A549 (cell line): ENCODE results near the gene PTPRD. TPM values are rescaled to one million over a fixed set of nuclear protein-coding genes. Genes with fewer than 3 reads are reported as not detected.

Source experiments
- ATAC-seq, 2 experiments: fragments of 200-7000 bp in 1 of 2; fragments of >200 bp in 1 of 2; cut with Nextera tagmentation in 1 of 2; cut with Tn5 transposase in 1 of 2; 3 replicates each; pipeline versions ENCODE4 v1.8.0 to v1.9.1; 2018 to 2020; ENCODE audit warnings: mild to moderate bottlenecking in 1 of 2, moderate library complexity in 1 of 2
- CTCF ChIA-PET: fragments of 300-600 bp; sonication (Branson Sonifier 250); formaldehyde crosslinking; extraction: SDS; loops from one replicate; lab custom pipeline; 2021; ENCODE audit warnings: antibody characterized with exemption, inconsistent platforms; lab: Yijun Ruan, JAX
- POLR2A ChIA-PET: fragments of 350-600 bp; formaldehyde crosslinking; extraction: SDS; loops from one replicate; lab custom pipeline; 2021; ENCODE audit warnings: antibody characterized with exemption, inconsistent platforms; lab: Yijun Ruan, JAX
- DNase-seq, 2 experiments: peaks; one replicate each; pipeline versions ENCODE4 v3.0.0 to v3.0.0-alpha.2; 2011 to 2016; ENCODE audit warnings: low read depth in 1 of 2, low spot score in 1 of 2
- FAIRE-seq: peaks from 2 replicates; lab custom pipeline; 2011; peaks lifted over from hg19 to GRCh38; lab: Jason Lieb, UNC
- H3K27ac ChIP-seq, 2 experiments: fragments of >200 bp; sonication (Bioruptor Twin); formaldehyde crosslinking; 3 replicates each; pipeline ENCODE4 v1.5.1; 2016 to 2017
- H3K4me1 ChIP-seq: fragments of >200 bp; sonication (Bioruptor Twin); formaldehyde crosslinking; 3 replicates; pipeline ENCODE4 v1.6.1; 2016
- H3K4me2 ChIP-seq: fragments of >200 bp; sonication (Bioruptor Twin); formaldehyde crosslinking; 3 replicates; pipeline ENCODE4 v1.6.1; 2016
- H3K4me3 ChIP-seq: fragments of >200 bp; sonication (Bioruptor Twin); formaldehyde crosslinking; 3 replicates; pipeline ENCODE4 v1.5.1; 2016
- H3K9me3 ChIP-seq: fragments of >200 bp; sonication (Bioruptor Twin); formaldehyde crosslinking; 3 replicates; pipeline ENCODE4 v1.6.1; 2016
- BHLHE40 ChIP-seq: IDR thresholded peaks from 2 replicates; pipeline ENCODE4 v1.6.1; 2012; ENCODE audit warnings: low read depth, low read length, inconsistent platforms
- CEBPB ChIP-seq, 2 experiments: fragments of >200 bp in 1 of 2; sonication (Bioruptor Twin) in 1 of 2; formaldehyde crosslinking in 1 of 2; IDR thresholded peaks; 2 replicates each; pipeline ENCODE4 v1.6.1; 2012 to 2016
- CHD2 ChIP-seq: fragments of 150-350 bp; IDR thresholded peaks from 2 replicates; pipeline ENCODE4 v1.6.1; 2014; ENCODE audit warnings: low read length; ENCODE audit not compliant: partially characterized antibody
- FOSB ChIP-seq: fragments of 250-450 bp; sonication (Bioruptor Pico); IDR thresholded peaks from 2 replicates; pipeline ENCODE4 v1.5.0; 2020; ENCODE audit warnings: mild to moderate bottlenecking, moderate library complexity
- FOSL2 ChIP-seq, 2 experiments: fragments of 450-650 bp in 1 of 2; fragments of >200 bp in 1 of 2; sonication (Bioruptor Twin) in 1 of 2; formaldehyde crosslinking; IDR thresholded peaks; 2 replicates each; pipeline versions ENCODE4 v1.5.0 to v1.6.1; 2016 to 2020; ENCODE audit warnings: mild to moderate bottlenecking in 1 of 2, moderate library complexity in 1 of 2
- GATA3 ChIP-seq: IDR thresholded peaks from 2 replicates; pipeline ENCODE4 v1.6.1; 2012; ENCODE audit warnings: borderline replicate concordance
- HOXA7 ChIP-seq: fragments of 250-450 bp; sonication (Bioruptor Pico); IDR thresholded peaks from 2 replicates; pipeline ENCODE4 v1.5.0; 2020; ENCODE audit warnings: mild to moderate bottlenecking, moderate library complexity
- JUNB ChIP-seq: fragments of >200 bp; sonication (Bioruptor Twin); formaldehyde crosslinking; IDR thresholded peaks from 2 replicates; pipeline ENCODE4 v1.6.1; 2016
- MAFK ChIP-seq: fragments of 450-650 bp; IDR thresholded peaks from 2 replicates; pipeline ENCODE4 v1.6.1; 2014; ENCODE audit not compliant: partially characterized antibody
- MAZ ChIP-seq: fragments of 150-350 bp; IDR thresholded peaks from 2 replicates; pipeline ENCODE4 v1.6.1; 2014; ENCODE audit warnings: antibody characterized with exemption, low read depth, low read length, borderline replicate concordance
- MYC ChIP-seq: IDR thresholded peaks from 2 replicates; pipeline ENCODE4 v1.6.1; 2012; ENCODE audit warnings: mild to moderate bottlenecking, inconsistent platforms, low read length, improper control_type of control experiment, borderline replicate concordance
- NFE2L2 ChIP-seq: fragments of 150-350 bp; conservative IDR thresholded peaks from 2 replicates; pipeline ENCODE4 v1.6.1; 2014; ENCODE audit warnings: low read length
- NPAS2 ChIP-seq: fragments of 250-450 bp; sonication (Bioruptor Pico); IDR thresholded peaks from 2 replicates; pipeline ENCODE4 v1.8.0; 2022; ENCODE audit warnings: mild to moderate bottlenecking, moderate library complexity, borderline replicate concordance
- PHF8 ChIP-seq: fragments of 200-600 bp; sonication (generic); IDR thresholded peaks from 2 replicates; pipeline ENCODE4 v1.6.1; 2016; ENCODE audit warnings: low read depth, mild to moderate bottlenecking, antibody characterized with exemption, moderate library complexity, borderline replicate concordance
- POLR2AphosphoS2 ChIP-seq: conservative IDR thresholded peaks from 2 replicates; pipeline ENCODE4 v1.6.1; 2012; ENCODE audit warnings: low read length, improper control_type of control experiment, inconsistent platforms
- RCOR1 ChIP-seq: fragments of 150-350 bp; IDR thresholded peaks from 2 replicates; pipeline ENCODE4 v1.6.1; 2014; ENCODE audit warnings: antibody characterized with exemption, low read length, low read depth
- REST ChIP-seq: fragments of 200-600 bp; sonication (generic); IDR thresholded peaks from 2 replicates; pipeline ENCODE4 v1.6.1; 2016; ENCODE audit warnings: antibody characterized with exemption, mild to moderate bottlenecking, moderate library complexity
- RFX5 ChIP-seq: fragments of 450-650 bp; IDR thresholded peaks from 2 replicates; pipeline ENCODE4 v1.7.1; 2014; ENCODE audit warnings: antibody characterized with exemption, mild to moderate bottlenecking, moderate library complexity
- RNF2 ChIP-seq: fragments of 200-600 bp; sonication (generic); IDR thresholded peaks from 2 replicates; pipeline ENCODE4 v1.6.1; 2016; ENCODE audit warnings: low read depth, mild to moderate bottlenecking, antibody characterized with exemption, moderate library complexity, borderline replicate concordance
- SMC3 ChIP-seq: fragments of >200 bp; sonication (Bioruptor Twin); formaldehyde crosslinking; IDR thresholded peaks from 3 replicates; pipeline ENCODE4 v1.6.1; 2018; ENCODE audit warnings: inconsistent platforms
- ZNF302 ChIP-seq: fragments of 250-450 bp; sonication (Bioruptor Pico); IDR thresholded peaks from 2 replicates; pipeline ENCODE4 v1.9.0; 2021; ENCODE audit warnings: inconsistent platforms, mild to moderate bottlenecking, moderate library complexity
- ZSCAN20 ChIP-seq: fragments of 250-450 bp; sonication (Bioruptor Pico); IDR thresholded peaks from 2 replicates; pipeline ENCODE4 v1.8.0; 2022; ENCODE audit warnings: mild to moderate bottlenecking, moderate library complexity
- WGBS: methylation state at CpG from one replicate; pipeline ENCODE4 v1.1.6; 2017; ENCODE audit errors: missing lambda C conversion rate; 5-methylcytosine and 5-hydroxymethylcytosine counted together
- polyA plus RNA-seq, 4 experiments: library from polyadenylated mRNA; depleted of rRNA in 3 of 4; stranded (reverse); fragments of >200 nt; fragmentation: RNase III in 1 of 4; extraction: RNeasy Plus Mini Kit Qiagen cat#74134 plus additional on column Dnase treatment in 1 of 4; gene quantifications; 2 replicates in 3 of 4; 3 replicates in 1 of 4; pipeline ENCODE4 v1.2.3, GENCODE V29; 2011 to 2017
- TF ChIP-seq, protein P1 (sequence below): fragments of 250-450 bp; sonication (Bioruptor Pico); IDR thresholded peaks from 2 replicates; pipeline ENCODE4 v1.5.0; 2020; ENCODE audit warnings: low read depth, mild to moderate bottlenecking, moderate library complexity
- TF ChIP-seq, protein P2 (sequence below): IDR thresholded peaks from 2 replicates; pipeline ENCODE4 v1.6.1; 2012; ENCODE audit warnings: low read depth, borderline replicate concordance

The PTPRD gene
- polyA plus RNA-seq, 2 of the 4 experiments (the other 2 are of a cell fraction), result 0.39 to 1.3 TPM

GRCh38 chr9:8553444-8553843 is 2059.4 kb downstream of the PTPRD start:
- no peak for TF ChIP-seq ZSCAN20 (CRISPR knock-in tag)
- no peak for TF ChIP-seq CEBPB (IDR thresholded peaks at IDR 0.05)
- TF ChIP-seq NFE2L2, result 0 out of 2 replicates have a peak, but pooled peaks have one; percentile 10
- TF ChIP-seq GATA3, result no peak
- peak; percentile 47 for TF ChIP-seq MAFK
- no peak for ATAC-seq
- Histone ChIP-seq H3K27ac (no peak overlapping the region), H3K4me1 (no peaks in the 10 kb centered on the region), H3K4me3 (no peak overlapping the region), H3K4me2 (no peak overlapping the region), H3K9me3 (no peaks in the 10 kb centered on the region)
- CTCF ChIA-PET, result no interaction called here
- WGBS, result 29% methylated on average over 4 of the region's 4 CpGs
- no peak for FAIRE-seq
- no peak for DNase-seq
- POLR2A ChIA-PET, result no interaction called here

DNA sequence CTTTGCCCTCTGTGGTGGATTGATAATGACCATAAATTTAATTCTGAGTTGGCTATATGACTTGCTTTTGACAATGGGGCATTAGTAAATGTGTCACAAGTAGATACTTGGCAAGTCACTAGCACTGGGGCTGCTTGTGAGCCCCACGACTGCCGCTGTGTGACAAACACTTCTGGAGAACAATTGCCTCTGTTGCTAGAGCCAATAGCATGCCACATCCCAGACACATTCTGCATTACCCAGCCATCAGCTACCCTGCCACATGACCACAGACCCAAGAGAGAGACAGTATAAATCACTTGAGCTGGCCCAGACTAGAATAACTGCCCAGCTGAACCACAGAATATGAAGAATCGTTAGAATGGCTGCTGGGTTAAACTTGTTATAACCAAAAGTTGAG is 2060.1 kb downstream of the PTPRD start:
- POLR2A ChIA-PET, result no interaction called here
- no peak for DNase-seq
- H3K4me2 ChIP-seq, result no peak overlapping the region
- CTCF ChIA-PET, result no interaction called here
- 39% methylated on average over 3 of the region's 3 CpGs for WGBS
- H3K4me3 ChIP-seq, result no peak overlapping the region
- no peak overlapping the region for H3K27ac ChIP-seq
- H3K4me1 ChIP-seq, result no peaks in the 10 kb centered on the region
- TF ChIP-seq GATA3 (no peak), ZNF302 (no peak), RNF2 (no peak), HOXA7 (CRISPR knock-in tag) (no peak), MYC (no peak), NPAS2 (no peak), POLR2AphosphoS2 (no peak), RCOR1 (no peak), PHF8 (no peak), BHLHE40 (no peak), MAZ (no peak), CHD2 (no peak), FOSB (CRISPR knock-in tag) (no peak), NFE2L2 (no peak)
- TF ChIP-seq, protein P1, sequence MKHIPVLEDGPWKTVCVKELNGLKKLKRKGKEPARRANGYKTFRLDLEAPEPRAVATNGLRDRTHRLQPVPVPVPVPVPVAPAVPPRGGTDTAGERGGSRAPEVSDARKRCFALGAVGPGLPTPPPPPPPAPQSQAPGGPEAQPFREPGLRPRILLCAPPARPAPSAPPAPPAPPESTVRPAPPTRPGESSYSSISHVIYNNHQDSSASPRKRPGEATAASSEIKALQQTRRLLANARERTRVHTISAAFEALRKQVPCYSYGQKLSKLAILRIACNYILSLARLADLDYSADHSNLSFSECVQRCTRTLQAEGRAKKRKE (CRISPR knock-in tag), result no peak
- H3K9me3 ChIP-seq, result no peaks in the 10 kb centered on the region
- FAIRE-seq, result no peak
- no peak for ATAC-seq

GRCh38 chr9:8549214-8549613 is 2063.6 kb downstream of the PTPRD start:
- DNase-seq, result no peak
- ChIA-PET CTCF (no interaction called here), POLR2A (no interaction called here)
- H3K4me3 ChIP-seq, result no peak overlapping the region
- no peaks in the 10 kb centered on the region for H3K4me1 ChIP-seq
- no peak for TF ChIP-seq NFE2L2
- no peak for TF ChIP-seq GATA3
- no peak for TF ChIP-seq JUNB
- TF ChIP-seq CEBPB (IDR thresholded peaks at IDR 0.05), result no peak
- no peak for TF ChIP-seq PHF8
- no peak for TF ChIP-seq FOSL2 (IDR thresholded peaks at IDR 0.05)
- TF ChIP-seq FOSL2 (CRISPR knock-in tag; IDR thresholded peaks at IDR 0.05), result no peak
- TF ChIP-seq RFX5, result no peak
- no peak for TF ChIP-seq SMC3
- TF ChIP-seq, protein P2, sequence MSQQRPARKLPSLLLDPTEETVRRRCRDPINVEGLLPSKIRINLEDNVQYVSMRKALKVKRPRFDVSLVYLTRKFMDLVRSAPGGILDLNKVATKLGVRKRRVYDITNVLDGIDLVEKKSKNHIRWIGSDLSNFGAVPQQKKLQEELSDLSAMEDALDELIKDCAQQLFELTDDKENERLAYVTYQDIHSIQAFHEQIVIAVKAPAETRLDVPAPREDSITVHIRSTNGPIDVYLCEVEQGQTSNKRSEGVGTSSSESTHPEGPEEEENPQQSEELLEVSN, result no peak
- TF ChIP-seq REST, result no peak
- no peak overlapping the region for H3K4me2 ChIP-seq
- no peak overlapping the region for H3K27ac ChIP-seq
- no peak for FAIRE-seq
- ATAC-seq, result no peak
- WGBS, result 3% methylated on average over 1 of the region's 1 CpG
- no peaks in the 10 kb centered on the region for H3K9me3 ChIP-seq
